Measurements from ENCODE around the gene CUL7.
"Not testable (repeated sequence)": the region's sequence is repeated elsewhere in the genome, so short reads cannot be mapped to it uniquely, and the experiment has no call there.

Gene CUL7

GRCh38 chr6:43016176-43016942, 37.3 kb downstream of the CUL7 start:
- DNase-seq (ENCODE audit: low read depth in 2 of 3, low spot score in 1 of 3), result no peak

- no peak for DNase-seq (ENCODE audit: low read depth in 2 of 3, low spot score in 1 of 3)
Observed at GRCh38 chr6:43014434-43014909, 39.2 kb downstream of the CUL7 start.

DNA sequence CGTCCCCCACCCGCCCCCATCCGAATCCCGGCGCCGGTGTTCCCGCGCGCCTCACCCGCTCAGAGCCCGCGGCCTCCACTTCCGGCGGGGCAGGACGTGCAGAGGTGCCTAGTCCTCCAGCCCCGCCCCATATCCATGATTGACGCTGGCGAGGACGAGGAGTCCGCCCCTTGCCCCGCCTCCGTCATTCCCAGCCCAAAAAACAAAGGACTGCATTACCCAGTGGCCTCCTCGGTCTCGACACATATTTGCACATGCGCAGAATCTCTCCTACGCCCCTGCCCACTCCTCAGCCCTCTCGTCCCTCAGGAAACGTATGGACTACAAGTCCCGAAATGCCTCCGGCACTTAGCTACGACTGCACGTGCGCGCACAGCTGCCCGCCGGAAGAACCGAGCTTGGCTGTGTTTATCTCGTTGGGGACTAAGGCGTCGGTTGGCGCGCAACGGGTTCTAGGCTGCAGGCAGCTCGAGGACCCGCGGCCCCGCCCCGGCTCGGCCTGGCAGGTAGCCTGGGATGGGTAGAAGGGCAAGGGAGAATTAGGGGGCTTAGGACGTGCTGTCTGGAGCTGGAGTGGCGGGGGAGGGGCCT, 39.7 kb downstream of the CUL7 start, which contains the start of the genes KLHDC3 and MEA1:
KLHDC3 (plus strand) TSS at position 407 of the 591 bp plus-strand sequence. CDS start 2,944 bp downstream, outside the sequence.
MEA1 (minus strand) TSS at position 104 of the 591 bp plus-strand sequence. CDS start 133 bp downstream, outside the sequence.
- peak; percentile 98 to 99 (median 99) for DNase-seq (ENCODE audit: low read depth in 2 of 3, low spot score in 1 of 3)

- no peak for DNase-seq (ENCODE audit: low read depth in 2 of 3, low spot score in 1 of 3)
Observed at GRCh38 chr6:43013097-43013842, 40.4 kb downstream of the CUL7 start.

DNA sequence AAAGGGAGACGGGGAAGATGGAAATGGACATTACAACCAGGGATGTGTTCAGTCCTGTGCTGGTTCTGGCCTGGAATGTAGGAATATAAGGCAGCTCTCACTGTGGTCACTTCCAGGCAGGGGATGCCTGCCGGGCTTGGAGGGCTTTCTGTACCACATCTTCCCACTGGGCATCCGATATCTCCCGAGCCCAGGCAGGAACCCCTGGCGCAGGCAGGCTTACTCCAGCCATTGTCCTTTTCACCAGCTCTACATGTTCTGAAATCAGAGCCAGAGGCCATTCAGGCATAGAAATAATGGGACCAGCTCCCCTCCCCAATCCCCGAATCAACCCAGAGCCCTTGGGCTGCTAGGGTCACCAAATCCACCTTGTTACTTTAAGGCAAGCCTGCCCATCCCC, 41.3 kb downstream of the CUL7 start:
- no peak for DNase-seq (ENCODE audit: low read depth in 2 of 3, low spot score in 1 of 3)

DNA sequence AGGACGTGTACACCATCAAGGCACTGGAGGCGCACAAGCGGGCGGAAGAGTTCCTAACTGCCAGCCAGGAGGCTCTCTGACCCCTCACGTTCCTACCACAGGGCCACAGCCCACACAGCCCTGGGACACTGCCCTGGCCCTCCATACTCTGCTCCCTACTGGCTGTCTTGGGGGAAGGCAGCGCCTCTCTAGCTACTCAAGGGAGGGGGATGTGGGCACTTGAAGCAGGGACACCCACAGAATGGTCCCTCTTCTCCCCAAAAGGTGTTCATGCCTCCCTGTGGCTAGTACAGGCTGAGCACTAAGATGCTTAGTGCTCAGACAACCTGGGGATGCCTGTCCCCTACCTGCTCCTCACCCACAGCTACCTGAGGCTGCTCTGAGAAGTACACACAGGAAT, 42.4 kb downstream of the CUL7 start:
- DNase-seq (ENCODE audit: low read depth in 2 of 3, low spot score in 1 of 3), result no peak

GRCh38 chr6:43009124-43009523, 44.5 kb downstream of the CUL7 start:
- DNase-seq (ENCODE audit: low read depth in 2 of 3, low spot score in 1 of 3), result no peak

GRCh38 chr6:43007126-43007525, 46.5 kb downstream of the CUL7 start:
- no peak for DNase-seq (ENCODE audit: low read depth in 2 of 3, low spot score in 1 of 3)

- no peak for DNase-seq (ENCODE audit: low read depth in 2 of 3, low spot score in 1 of 3)
Observed at GRCh38 chr6:43006251-43006650, 47.4 kb downstream of the CUL7 start.

GRCh38 chr6:43005844-43006243, 47.8 kb downstream of the CUL7 start:
- DNase-seq (ENCODE audit: low read depth in 2 of 3, low spot score in 1 of 3), result no peak

GRCh38 chr6:43001843-43002242, 51.8 kb downstream of the CUL7 start:
- DNase-seq (ENCODE audit: low read depth in 2 of 3, low spot score in 1 of 3), result no peak

DNA sequence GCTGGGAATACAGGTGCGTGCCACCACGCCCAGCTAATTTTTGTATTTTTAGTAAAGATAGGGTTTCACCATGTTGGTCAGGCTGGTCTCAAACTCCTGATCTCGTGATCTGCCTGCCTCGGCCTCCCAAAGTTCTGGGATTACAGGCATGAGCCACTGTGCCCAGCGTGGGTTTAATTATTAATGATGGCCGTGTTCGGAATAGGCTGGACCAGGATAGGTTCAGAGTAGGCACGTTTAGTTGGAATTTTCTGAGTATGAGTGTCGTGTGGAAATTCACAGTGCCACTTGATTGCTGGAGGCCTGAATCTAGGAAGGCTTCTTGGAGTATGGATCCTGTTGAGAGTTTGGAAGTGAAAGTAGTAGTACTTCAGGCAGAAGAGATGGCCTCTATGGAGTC, 55.4 kb downstream of the CUL7 start:
- not testable (repeated sequence) for DNase-seq (ENCODE audit: low read depth in 2 of 3, low spot score in 1 of 3)

- no peak for DNase-seq (ENCODE audit: low read depth in 2 of 3, low spot score in 1 of 3)
Observed at GRCh38 chr6:42996513-42996912, 57.1 kb downstream of the CUL7 start.

GRCh38 chr6:42993445-42993844, 60.2 kb downstream of the CUL7 start:
- no peak for DNase-seq (ENCODE audit: low read depth in 2 of 3, low spot score in 1 of 3)

DNA sequence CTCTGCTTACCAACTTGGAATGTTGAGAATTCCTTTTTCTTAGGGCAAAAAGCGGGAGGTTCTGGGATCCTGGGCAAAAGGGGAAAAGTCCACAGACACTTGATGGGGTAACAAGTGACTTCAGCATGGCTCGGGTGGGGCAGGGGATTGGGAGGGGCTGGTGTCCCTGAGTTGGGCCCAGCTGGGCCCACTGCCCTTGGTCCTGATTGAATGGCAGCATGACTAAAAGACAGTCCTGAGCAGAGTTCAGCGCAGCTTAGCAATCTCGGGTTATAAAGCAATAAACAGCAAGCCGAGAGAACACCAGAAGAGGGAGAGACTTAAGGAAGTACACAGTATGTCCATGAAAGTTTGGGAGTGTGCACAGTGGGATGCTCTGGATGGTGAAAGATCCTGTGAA, 63.7 kb downstream of the CUL7 start:
- no peak for DNase-seq (ENCODE audit: low read depth in 2 of 3, low spot score in 1 of 3)

DNA sequence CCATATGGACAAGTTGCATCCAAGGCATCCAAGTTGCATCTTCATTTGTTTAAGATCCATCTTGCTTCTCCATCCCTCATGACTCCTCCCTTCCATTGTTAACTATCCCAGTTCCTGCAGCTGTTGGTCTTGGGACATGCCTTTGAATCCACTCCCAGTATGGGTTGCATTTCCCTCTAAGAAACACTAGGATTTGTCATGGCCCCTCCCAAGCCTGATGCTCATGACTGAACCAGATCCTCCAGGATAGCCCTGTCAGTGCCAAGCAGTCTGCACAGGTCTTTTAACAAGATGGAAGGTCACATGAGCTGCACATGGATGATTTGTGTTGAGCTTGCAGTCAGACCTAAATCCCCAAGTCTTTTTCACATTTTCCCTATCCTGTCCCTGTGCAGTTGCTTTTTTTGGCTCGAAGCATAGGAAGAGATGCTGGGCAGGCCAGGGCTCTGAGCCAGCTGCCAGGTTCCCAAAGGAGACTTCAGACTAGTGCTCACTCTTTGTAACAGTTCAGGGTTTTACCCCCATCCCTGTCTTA, 65.1 kb downstream of the CUL7 start:
- DNase-seq (ENCODE audit: low read depth in 2 of 3, low spot score in 1 of 3), result no peak

All from stimulated activated CD4-positive, alpha-beta T cell treated with anti-CD3 and anti-CD28 coated beads, Interleukin-12 subunit alpha, Interleukin-12 subunit beta, amount 100 ng/mL, for 48 hours (primary cell).